Endothelial cell of umbilical vein (primary cell): ENCODE results near the gene KRTAP4-9. TPM values are rescaled to one million over a fixed set of nuclear protein-coding genes. Genes with fewer than 3 reads are reported as not detected.

Experiments used
- BruUV-seq: library from RNA; stranded (reverse); fragments of 400-500 nt; replicated peaks from 2 replicates; lab custom pipeline; 2021; lab: Mats Ljungman, UMichigan
- CTCF ChIA-PET: fragments of 300-600, 350-600 bp; sonication (Branson Sonifier 250); formaldehyde crosslinking; loops from one replicate; lab custom pipeline; 2021; ENCODE audit warnings: antibody characterized with exemption, inconsistent platforms; lab: Charles Lee
- POLR2A ChIA-PET: fragments of 300-600, 350-600 bp; sonication (Branson Sonifier 250); formaldehyde crosslinking; loops from one replicate; lab custom pipeline; 2021; ENCODE audit warnings: antibody characterized with exemption, inconsistent platforms; lab: Charles Lee
- DNase-seq: peaks from one replicate; pipeline ENCODE4 v3.0.0-alpha.2; 2011; ENCODE audit warnings: low read depth, low spot score
- FAIRE-seq: peaks from 2 replicates; lab custom pipeline; 2011; peaks lifted over from hg19 to GRCh38; lab: Jason Lieb, UNC
- H2AFZ ChIP-seq: 2 replicates; pipeline ENCODE4 v1.6.0; 2012; ENCODE audit warnings: low read depth, low read length, control low read depth, inconsistent platforms
- H3K27ac ChIP-seq: 2 replicates; pipeline ENCODE4 v1.5.1; 2011; ENCODE audit warnings: low read depth, mild to moderate bottlenecking, control low read depth, low read length, moderate library complexity; ENCODE audit not compliant: insufficient read depth
- H3K27me3 ChIP-seq, 2 experiments: 2 replicates each; pipeline versions ENCODE4 v1.6.0 to v1.6.1; 2011; ENCODE audit warnings: low read length in 2 of 2, mixed read lengths in 1 of 2; ENCODE audit not compliant: control insufficient read depth in 2 of 2, insufficient read depth in 2 of 2
- H3K36me3 ChIP-seq, 2 experiments: 2 replicates in 1 of 2; 3 replicates in 1 of 2; pipeline ENCODE4 v1.5.1; 2011; ENCODE audit warnings: low read length in 2 of 2, mild to moderate bottlenecking in 1 of 2, moderate library complexity in 1 of 2; ENCODE audit not compliant: control insufficient read depth in 2 of 2, insufficient read depth in 2 of 2; ENCODE audit errors: extremely low read depth in 1 of 2
- H3K4me1 ChIP-seq: 3 replicates; pipeline ENCODE4 v1.5.1; 2011; ENCODE audit warnings: mild to moderate bottlenecking, low read length; ENCODE audit not compliant: control insufficient read depth, insufficient read depth; ENCODE audit errors: extremely low read depth
- H3K4me2 ChIP-seq: 2 replicates; pipeline ENCODE4 v1.6.1; 2011; ENCODE audit warnings: low read length, control low read depth, mixed read lengths; ENCODE audit not compliant: insufficient read depth
- H3K4me3 ChIP-seq, 3 experiments: fragments of 200-600 bp in 1 of 3; sonication (generic), shearing (Covaris generic) in 1 of 3; replicated peaks in 1 of 3; 2 replicates each; pipeline ENCODE4 v1.5.1; 2011 to 2016; ENCODE audit warnings: control low read depth in 3 of 3, low read length in 3 of 3, mild to moderate bottlenecking in 2 of 3, inconsistent platforms in 1 of 3, low read depth in 1 of 3, moderate library complexity in 1 of 3; ENCODE audit not compliant: insufficient read depth in 1 of 3
- H3K79me2 ChIP-seq: 2 replicates; pipeline ENCODE4 v1.6.0; 2012; ENCODE audit warnings: low read length, inconsistent platforms; ENCODE audit not compliant: control insufficient read depth, insufficient read depth
- H3K9ac ChIP-seq: replicated peaks from 2 replicates; pipeline ENCODE3; 2011; ENCODE audit warnings: low read length, control low read depth; ENCODE audit not compliant: insufficient read depth; ENCODE audit errors: extremely low read depth
- H3K9me1 ChIP-seq: replicated peaks from 3 replicates; pipeline ENCODE4 v1.6.0; 2011; ENCODE audit warnings: mild to moderate bottlenecking, low read length; ENCODE audit not compliant: control insufficient read depth, insufficient read depth; ENCODE audit errors: extremely low read depth
- H3K9me3 ChIP-seq: replicated peaks from 2 replicates; pipeline ENCODE4 v1.5.1; 2012; ENCODE audit warnings: low read length, inconsistent platforms; ENCODE audit not compliant: control insufficient read depth, insufficient read depth
- H4K20me1 ChIP-seq: replicated peaks from 2 replicates; pipeline ENCODE3; 2011; ENCODE audit warnings: mild to moderate bottlenecking, low read length; ENCODE audit not compliant: control insufficient read depth, insufficient read depth; ENCODE audit errors: extremely low read depth
- CTCF ChIP-seq, 2 donors: IDR thresholded peaks; 1 replicate in 1 of 2; 2 replicates in 1 of 2; pipeline ENCODE4 v1.5.1; 2011; ENCODE audit warnings: low read length in 2 of 2, mild to moderate bottlenecking in 2 of 2, moderate library complexity in 2 of 2, control low read depth in 1 of 2, inconsistent platforms in 1 of 2, low read depth in 1 of 2; ENCODE audit not compliant: insufficient read depth in 1 of 2; ENCODE audit errors: extremely low read depth in 1 of 2
- EZH2 ChIP-seq: IDR thresholded peaks from 2 replicates; pipeline ENCODE4 v1.6.1; 2012; ENCODE audit warnings: borderline replicate concordance, low read depth, mild to moderate bottlenecking, moderate library complexity, low read length, inconsistent platforms; ENCODE audit not compliant: severe bottlenecking
- FOS ChIP-seq: IDR thresholded peaks from 2 replicates; pipeline ENCODE4 v1.6.1; 2011; ENCODE audit warnings: mild to moderate bottlenecking, low read length, moderate library complexity, borderline replicate concordance; ENCODE audit not compliant: insufficient read depth
- GATA2 ChIP-seq: IDR thresholded peaks from 2 replicates; pipeline ENCODE4 v1.7.0; 2011; ENCODE audit warnings: low read depth, mild to moderate bottlenecking, moderate library complexity, mixed read lengths, low read length; ENCODE audit not compliant: insufficient read length, insufficient read depth
- JUN ChIP-seq: IDR thresholded peaks from 2 replicates; pipeline ENCODE4 v1.6.1; 2011; ENCODE audit warnings: borderline replicate concordance, low read depth; ENCODE audit not compliant: insufficient read length, insufficient read depth
- MAX ChIP-seq: IDR thresholded peaks from 2 replicates; pipeline ENCODE4 v1.6.1; 2011; ENCODE audit not compliant: insufficient read depth, insufficient read length
- MYC ChIP-seq: IDR thresholded peaks from one replicate; pipeline ENCODE4 v1.6.1; 2011; ENCODE audit warnings: mild to moderate bottlenecking, low read depth, low read length
- POLR2A ChIP-seq: IDR thresholded peaks from 2 replicates; pipeline ENCODE4 v1.6.1; 2012; ENCODE audit warnings: low read depth, mild to moderate bottlenecking, control low read depth, low read length
- POLR2AphosphoS5 ChIP-seq: IDR thresholded peaks from 2 replicates; pipeline ENCODE4 v1.6.1; 2012; ENCODE audit warnings: low read depth, mild to moderate bottlenecking, control low read depth, low read length, moderate library complexity; ENCODE audit not compliant: insufficient read depth
- dilution Hi-C: fragments of 300-500 bp; cut with MboI; formaldehyde crosslinking; loops from one replicate; pipeline ENCODE4 v1.15.0; 2019; ENCODE audit warnings: low sequenced_read_pairs; ENCODE audit not compliant: extremely low pct_ligation_motif_present
- intact Hi-C: fragments of 100-400 bp; cut with micrococcal nuclease; formaldehyde crosslinking; loops from one replicate; pipeline ENCODE4 v1.10.0; 2022
- polyA plus RNA-seq, 4 experiments: library from polyadenylated mRNA; depleted of rRNA in 3 of 4; stranded (reverse) in 3 of 4; unstranded in 1 of 4; fragments of >200 nt; gene quantifications; 2 replicates each; pipeline versions ENCODE4 v1.2.1 to v1.2.3, GENCODE V29; 2011 to 2012; ENCODE audit warnings: missing spikeins in 1 of 4
- total RNA-seq: library from RNA; stranded (reverse); gene quantifications from 2 replicates; pipeline ENCODE4 v1.2.3, GENCODE V29; 2021

The KRTAP4-9 gene
- total and polyA plus RNA-seq, 2 donors (not counting 3 experiments of a cell fraction or from before 2014, with no cell fraction given): not detected

- no peak overlapping the region for H3K27ac ChIP-seq
- no peaks in the 10 kb centered on the region for H3K9me3 ChIP-seq
- no peak overlapping the region for H3K4me3 ChIP-seq
- dilution Hi-C loops: no loop called here
- TF ChIP-seq EZH2 (no peak), GATA2 (no peak), CTCF (IDR thresholded peaks at IDR 0.05; ENCODE audit: extremely low read depth in 1 of 2, insufficient read depth in 1 of 2, low read depth in 1 of 2, low read length in 2 of 2) (no peak), FOS (no peak), MAX (no peak), MYC (no peak), POLR2AphosphoS5 (no peak), JUN (no peak), POLR2A (no peak)
- H3K4me2 ChIP-seq: no peak overlapping the region
- no peaks in the 10 kb centered on the region for H3K9me1 ChIP-seq
- no peak overlapping the region for H2AFZ ChIP-seq
- DNase-seq: no peak
- no peaks in the 10 kb centered on the region for H4K20me1 ChIP-seq
- CTCF ChIA-PET: no interaction called here
- H3K9ac ChIP-seq: no peak overlapping the region
- no TSS peak for BruUV-seq
- H3K27me3 ChIP-seq: no peaks in the 10 kb centered on the region
- H3K4me1 ChIP-seq: no peaks in the 10 kb centered on the region
- POLR2A ChIA-PET: no interaction called here
- H3K36me3 ChIP-seq: no peaks in the 10 kb centered on the region
- intact Hi-C loops: no loop called here
- no peak for FAIRE-seq
- H3K79me2 ChIP-seq: no peaks in the 10 kb centered on the region
These were observed 22.6 kb upstream of the KRTAP4-9 start for GRCh38 chr17:41082626-41083025.
